ENCODE data around the gene GPATCH8. TPM values are rescaled to one million over a fixed set of nuclear protein-coding genes. Genes with fewer than 3 reads are reported as not detected.

The GPATCH8 gene
- total and polyA plus RNA-seq, 10 of the 15 experiments (the other 5 are each of a cell fraction or from before 2014, with no cell fraction given): 11.7 to 45.1 (median 21.3) TPM

GRCh38 chr17:44530896-44531418, 27.8 kb upstream of the GPATCH8 start:
- CTCF ChIA-PET: interaction anchor here (0.6 to 8.6 kb wide), 4 partner anchors 8 to 139 kb away, joined by 3 to 118 read pairs (median 12); no protein-coding TSS in a partner anchor
- no TSS peak for BruUV-seq (replicated peaks)
- H3K79me2 ChIP-seq (ENCODE audit: control insufficient read depth, insufficient read depth, low read length): no peaks in the 10 kb centered on the region
- H3K9ac ChIP-seq (ENCODE audit: control insufficient read depth, insufficient read depth, low read length): no peak overlapping the region
- H3K27me3 ChIP-seq (replicated peaks in 1 of 2; ENCODE audit: control insufficient read depth in 2 of 2, insufficient read depth in 2 of 2, low read length in 1 of 2): no peaks in the 10 kb centered on the region
- H2AFZ ChIP-seq (ENCODE audit: control insufficient read depth, low read depth, low read length): no peak overlapping the region
- SMC1A ChIA-PET (ENCODE audit: uncharacterized antibody, unreplicated experiment): interaction anchor here (0.6 to 1.4 kb wide), 4 partner anchors 26 to 106 kb away, joined by 3 to 4 read pairs (median 3); partner anchors contain the start of gene FZD2
- POLR2A ChIA-PET: no interaction called here
- no peak overlapping the region for H3K4me3 ChIP-seq
- H3K4me1 ChIP-seq (ENCODE audit: control insufficient read depth, insufficient read depth, low read length): peaks cover 6% of the 10 kb centered on the region; the same call in 1 of the 2 replicates
- TF ChIP-seq MAX (IDR thresholded peaks at IDR 0.05; ENCODE audit: low read depth, low read length): no peak
- TF ChIP-seq NFYB (IDR thresholded peaks at IDR 0.05; ENCODE audit: insufficient read depth, low read depth, low read length): no peak
- TF ChIP-seq TARDBP (IDR thresholded peaks at IDR 0.05; ENCODE audit: borderline replicate concordance): no peak
- TF ChIP-seq GABPA (IDR thresholded peaks at IDR 0.05; ENCODE audit: low read depth): no peak
- no peak for TF ChIP-seq EP300 (IDR thresholded peaks at IDR 0.05; ENCODE audit: borderline replicate concordance in 1 of 2, control insufficient read depth in 1 of 2, low read depth in 2 of 2, low read length in 2 of 2)
- no peak for TF ChIP-seq CBX3 (IDR thresholded peaks at IDR 0.05; ENCODE audit: borderline replicate concordance, low read depth)
- TF ChIP-seq CHD1 (IDR thresholded peaks at IDR 0.05; ENCODE audit: low read depth, low read length): no peak
- no peak overlapping the region for H3K4me2 ChIP-seq (ENCODE audit: control insufficient read depth, insufficient read depth)
- no peaks in the 10 kb centered on the region for H3K36me3 ChIP-seq (ENCODE audit: control insufficient read depth in 2 of 2, insufficient read depth in 2 of 2, low read length in 1 of 2)
- DNase-seq (ENCODE audit: low read depth, low spot score): no peak
- no peak for FAIRE-seq
- in situ Hi-C loops (cut with MboI): loop anchor here (5.0 kb wide), 1 partner anchor 111 kb away; no protein-coding TSS in a partner anchor
- no peaks in the 10 kb centered on the region for H3K9me3 ChIP-seq (replicated peaks; ENCODE audit: control insufficient read depth, insufficient read depth, low read length)
- RAD21 ChIA-PET (ENCODE audit: unreplicated experiment): no interaction called here
- H3K27ac ChIP-seq (ENCODE audit: control insufficient read depth, insufficient read depth): no peak overlapping the region
- no peak for ATAC-seq
- intact Hi-C loops (cut with micrococcal nuclease; ENCODE audit: unreplicated experiment): loop anchor here (10.0 kb wide), 1 partner anchor 244 kb away; no protein-coding TSS in a partner anchor
- 51% methylated on average over 4 of the region's 7 CpGs for WGBS (ENCODE audit: insufficient coverage, insufficient replicate concordance, low lambda C conversion rate, missing lambda C conversion rate)
- no peaks in the 10 kb centered on the region for H4K20me1 ChIP-seq (ENCODE audit: control insufficient read depth, insufficient read depth)

Data from GM12878 (cell line).